ENCODE measurements around the gene ANKRD63.

The ANKRD63 gene

DNA sequence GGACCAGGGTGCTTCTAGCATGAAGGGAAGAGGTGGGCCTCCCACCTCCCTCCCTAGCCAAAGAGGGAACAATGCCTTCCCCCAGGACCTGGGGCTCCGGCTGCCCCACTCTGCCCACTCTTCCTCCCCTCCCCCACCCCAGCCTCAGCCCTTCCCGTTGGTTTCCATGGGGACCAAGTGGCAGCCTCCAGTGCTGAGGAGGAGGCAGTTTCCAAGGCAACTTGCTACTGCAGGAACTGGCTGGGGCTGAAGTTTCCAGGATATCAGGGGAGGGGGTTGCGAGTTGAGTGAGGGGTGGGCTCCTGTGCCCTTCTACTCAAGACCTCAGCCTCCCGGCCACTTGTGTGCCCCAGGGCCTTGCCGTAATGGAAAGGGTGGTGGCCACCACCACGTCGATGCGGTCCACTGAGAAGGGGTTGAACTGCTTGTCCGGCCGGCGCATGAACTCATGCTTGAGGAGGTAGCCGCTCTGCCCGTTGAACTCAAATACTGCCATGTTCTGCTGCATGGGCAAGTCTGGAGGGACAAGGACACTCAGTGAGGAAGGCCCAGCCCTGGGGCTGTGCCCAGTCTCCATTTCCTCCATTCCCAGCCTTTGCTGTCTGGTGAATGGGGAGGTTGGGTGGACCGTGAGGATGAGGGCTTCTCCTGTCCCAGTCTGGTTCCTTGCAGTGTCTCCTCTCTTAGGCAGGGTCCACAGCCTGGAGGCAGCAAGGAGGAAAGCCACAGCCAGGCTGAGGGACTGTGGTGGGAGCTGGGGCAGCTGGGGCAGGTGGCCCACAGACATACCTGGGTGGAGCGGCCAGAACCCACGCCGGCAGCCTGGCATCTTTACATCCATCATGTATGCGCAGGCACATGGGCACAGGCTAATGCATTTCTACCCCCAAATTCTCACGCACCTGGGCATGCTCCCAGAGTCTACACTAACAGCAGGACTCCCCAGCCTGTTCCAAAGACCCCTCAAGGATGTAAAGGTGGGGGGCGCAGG lies 11.3 kb upstream of the ANKRD63 start:
- DNase-seq, result no peak

DNA sequence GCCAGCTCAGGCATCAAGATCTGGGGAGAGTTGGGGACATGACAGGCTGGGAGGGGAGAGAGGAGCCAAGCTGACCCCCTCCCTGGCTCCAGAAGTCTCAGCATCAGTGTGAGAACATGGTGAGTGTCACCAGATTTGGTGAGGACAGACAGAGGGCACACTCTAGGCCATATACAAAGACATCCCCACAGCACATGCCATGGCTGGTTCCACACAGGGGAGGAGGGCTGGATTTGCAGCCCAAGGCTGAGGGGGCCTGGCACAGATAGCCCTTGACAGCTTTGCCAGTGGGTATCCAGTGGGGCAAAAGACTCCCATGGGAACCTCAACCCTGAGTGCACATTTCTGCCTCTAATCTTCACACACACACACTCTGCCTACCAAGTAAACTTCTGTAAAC lies 10.1 kb upstream of the ANKRD63 start:
- DNase-seq, result no peak

DNA sequence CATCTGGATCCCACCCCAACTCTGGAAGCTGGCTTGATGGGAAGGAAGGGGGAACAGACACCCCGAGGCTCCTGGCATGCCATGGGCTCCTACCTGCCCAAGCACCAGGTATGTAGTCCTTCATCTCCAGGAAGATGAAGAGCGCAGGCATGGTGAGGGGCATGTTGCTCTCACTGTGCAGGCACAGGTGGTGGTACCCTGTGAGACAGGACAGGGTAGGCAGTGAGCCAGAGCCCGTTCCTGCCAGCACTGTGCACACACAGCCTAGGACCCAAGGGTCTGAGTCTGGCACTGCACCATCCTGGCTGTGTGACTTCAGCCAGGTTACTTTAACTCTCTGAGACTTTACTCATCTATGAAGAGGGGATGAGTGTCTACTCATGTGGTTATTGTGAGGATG lies 9.4 kb upstream of the ANKRD63 start:
- no peak for DNase-seq

DNA sequence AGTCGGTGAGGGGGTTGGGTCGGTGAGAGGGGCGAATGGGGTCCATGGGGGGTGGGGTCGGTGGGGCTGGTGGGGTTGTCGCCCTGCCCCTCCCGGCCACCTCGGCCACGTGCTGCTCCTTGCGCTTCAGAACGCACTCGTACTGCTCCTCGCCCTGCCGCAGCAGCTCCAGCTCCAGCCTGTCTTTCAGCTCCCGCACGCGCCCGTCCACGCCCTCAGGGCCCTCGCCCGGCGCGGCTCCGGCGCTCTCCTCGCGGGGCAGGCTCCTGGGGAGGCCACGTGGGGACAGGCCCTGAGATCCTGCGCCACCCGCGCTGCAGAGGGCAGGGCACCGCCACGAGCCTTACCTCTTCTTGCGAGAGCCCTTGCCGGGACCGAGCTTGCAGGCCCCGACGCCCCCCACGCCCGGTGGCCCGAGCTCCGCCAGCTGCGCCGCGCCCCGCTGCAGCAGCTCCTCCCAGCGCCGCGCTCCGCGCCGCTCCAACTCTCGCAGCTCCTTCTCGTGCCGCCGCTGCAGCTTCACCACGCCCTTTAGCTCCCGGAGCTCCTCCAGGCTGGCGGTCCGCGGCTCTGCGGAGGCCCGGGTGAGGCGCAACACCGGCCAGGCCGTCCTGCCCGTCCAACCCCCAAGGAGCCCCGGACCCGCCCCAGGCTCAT lies 8.2 kb upstream of the ANKRD63 start:
- no peak for DNase-seq

- no peak for DNase-seq
Observed at GRCh38 chr15:40290545-40290917, 7.7 kb upstream of the ANKRD63 start.

DNA sequence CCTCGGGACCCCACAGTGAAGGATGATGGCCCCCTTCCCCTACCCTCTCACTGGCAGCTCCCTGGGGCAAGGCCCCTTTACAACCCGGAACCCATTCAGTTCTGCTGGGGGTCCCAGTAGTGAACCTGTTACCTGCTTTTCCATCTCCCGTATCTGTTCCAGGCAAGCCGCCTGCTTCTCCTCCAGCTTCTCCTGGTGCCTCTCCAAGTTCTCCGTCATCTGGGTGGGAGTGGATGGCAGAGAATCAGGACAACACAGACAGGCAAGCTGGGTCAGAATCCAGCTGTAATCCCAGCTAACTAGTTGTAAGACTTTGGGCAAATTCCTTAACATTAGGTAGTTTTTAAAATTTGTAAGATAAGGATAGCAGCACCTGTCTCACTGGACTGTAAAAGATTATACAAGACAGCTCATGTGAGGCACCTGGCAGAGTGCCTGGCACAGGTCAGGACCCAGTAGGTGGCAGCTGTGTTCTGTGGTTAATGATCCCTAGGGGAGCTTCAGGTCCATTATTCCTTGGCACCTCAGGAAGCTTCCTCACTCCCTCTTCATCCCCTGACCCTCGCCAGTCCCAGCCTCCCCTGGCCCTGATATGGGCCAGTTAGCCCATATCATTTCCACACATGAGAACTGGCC lies 6.4 kb upstream of the ANKRD63 start:
- DNase-seq, result no peak

- DNase-seq, result no peak
Observed at GRCh38 chr15:40287968-40288367, 5.1 kb upstream of the ANKRD63 start.

DNA sequence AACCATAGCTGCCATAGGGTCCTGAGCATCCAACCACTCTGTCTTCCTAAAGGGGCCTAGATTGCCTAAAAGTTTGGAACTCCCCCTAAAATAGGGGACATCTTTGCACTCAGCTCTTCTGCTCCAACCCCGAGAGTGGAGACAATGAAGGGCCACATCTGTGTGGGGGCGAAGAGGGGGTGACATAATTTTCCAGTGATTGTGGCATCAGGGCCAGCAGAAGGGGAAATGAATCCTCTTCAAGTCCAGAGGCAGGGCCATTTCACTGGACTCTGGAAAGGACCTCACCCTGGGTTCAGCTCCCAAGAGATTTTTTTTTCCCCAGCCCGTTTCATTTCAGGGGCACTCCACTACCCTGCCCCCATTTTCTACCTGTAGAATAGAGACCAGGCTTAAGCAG lies 4.6 kb upstream of the ANKRD63 start:
- DNase-seq, result no peak

DNA sequence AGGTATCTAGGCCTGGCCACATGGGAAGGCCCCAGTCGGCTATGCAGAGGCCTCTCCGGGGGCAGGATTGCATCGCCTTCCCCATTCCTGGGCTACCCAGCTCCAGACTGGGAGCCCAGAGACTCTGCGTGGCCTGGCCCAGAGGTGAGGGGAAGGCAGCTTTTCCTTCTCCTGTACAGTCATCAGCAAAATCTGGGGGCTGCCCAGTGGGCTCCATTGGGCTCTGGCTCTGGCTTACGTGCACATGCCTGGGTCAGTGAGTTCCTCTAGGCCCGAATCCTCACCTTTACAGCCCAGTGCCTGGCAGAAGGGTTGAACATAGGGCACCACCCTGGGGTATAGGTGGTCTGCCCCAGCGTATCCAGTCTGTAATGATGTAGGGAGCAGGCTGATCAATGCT lies 3.9 kb upstream of the ANKRD63 start:
- no peak for DNase-seq

DNA sequence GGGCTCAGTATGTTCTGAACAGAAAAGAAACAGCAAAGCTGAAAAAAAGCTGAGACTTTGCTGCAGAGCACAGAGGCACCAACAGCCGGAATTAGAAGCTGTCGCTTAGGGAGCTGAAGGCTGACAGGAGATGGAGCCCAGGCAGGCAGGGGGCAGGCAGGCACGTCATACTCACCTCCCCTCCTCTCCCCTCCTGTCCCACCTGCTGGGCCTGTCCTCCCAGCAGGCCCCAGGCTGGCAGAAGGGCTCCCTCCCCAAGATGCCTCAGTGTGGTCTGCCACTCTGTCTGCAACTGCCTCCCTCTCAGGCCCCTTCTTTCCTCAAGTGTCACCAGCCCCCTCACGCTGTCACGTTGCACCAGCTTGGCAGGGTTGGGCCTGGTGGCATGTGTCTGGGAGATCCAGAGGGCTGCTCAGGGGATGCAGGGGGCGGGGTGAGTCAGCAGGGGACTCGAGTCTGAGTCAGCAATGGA lies 3.2 kb upstream of the ANKRD63 start:
- no peak for DNase-seq

DNA sequence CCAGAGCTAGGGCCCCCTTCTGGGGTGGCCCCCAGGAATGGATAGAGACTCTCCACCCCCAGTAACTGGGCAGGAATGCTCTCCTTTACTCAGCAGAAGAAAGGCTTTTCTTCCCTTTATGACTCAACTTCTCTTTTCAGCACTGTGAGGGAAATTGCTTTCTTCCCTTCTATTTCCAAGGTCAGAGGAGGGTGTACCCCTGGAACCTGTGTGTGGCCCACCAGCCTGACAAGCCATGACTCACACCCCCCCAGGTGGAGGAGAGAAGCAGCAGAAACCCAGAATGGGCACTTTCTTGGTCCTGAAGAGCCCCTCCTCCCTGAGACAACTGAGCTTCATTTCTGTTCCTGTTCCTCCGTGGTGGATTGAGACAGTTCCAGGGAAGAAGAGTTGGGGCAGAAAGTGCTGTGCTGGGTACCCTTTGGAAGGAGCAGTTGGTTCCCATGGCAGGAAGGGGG lies 2.7 kb upstream of the ANKRD63 start:
- no peak for DNase-seq

DNA sequence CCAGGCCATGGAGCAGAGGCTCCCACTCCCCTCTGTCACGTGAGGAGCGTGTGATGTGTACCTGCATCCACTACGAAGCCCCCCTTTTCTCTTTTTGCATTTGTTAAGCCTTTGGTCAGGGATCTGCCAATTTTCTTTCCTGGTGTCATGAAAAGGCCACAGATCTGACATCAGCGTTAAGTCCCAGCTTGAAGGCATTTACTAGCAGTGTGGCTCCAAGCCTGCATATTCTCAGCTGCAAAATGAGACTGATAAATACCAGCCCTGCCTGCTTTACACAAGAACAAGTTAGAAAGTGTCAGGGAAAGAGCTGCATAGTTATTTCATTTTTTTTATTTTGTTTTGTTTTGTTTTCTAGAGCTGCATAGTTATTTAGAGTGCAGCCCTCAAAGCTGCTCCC lies 2.3 kb upstream of the ANKRD63 start:
- no peak for DNase-seq

DNA sequence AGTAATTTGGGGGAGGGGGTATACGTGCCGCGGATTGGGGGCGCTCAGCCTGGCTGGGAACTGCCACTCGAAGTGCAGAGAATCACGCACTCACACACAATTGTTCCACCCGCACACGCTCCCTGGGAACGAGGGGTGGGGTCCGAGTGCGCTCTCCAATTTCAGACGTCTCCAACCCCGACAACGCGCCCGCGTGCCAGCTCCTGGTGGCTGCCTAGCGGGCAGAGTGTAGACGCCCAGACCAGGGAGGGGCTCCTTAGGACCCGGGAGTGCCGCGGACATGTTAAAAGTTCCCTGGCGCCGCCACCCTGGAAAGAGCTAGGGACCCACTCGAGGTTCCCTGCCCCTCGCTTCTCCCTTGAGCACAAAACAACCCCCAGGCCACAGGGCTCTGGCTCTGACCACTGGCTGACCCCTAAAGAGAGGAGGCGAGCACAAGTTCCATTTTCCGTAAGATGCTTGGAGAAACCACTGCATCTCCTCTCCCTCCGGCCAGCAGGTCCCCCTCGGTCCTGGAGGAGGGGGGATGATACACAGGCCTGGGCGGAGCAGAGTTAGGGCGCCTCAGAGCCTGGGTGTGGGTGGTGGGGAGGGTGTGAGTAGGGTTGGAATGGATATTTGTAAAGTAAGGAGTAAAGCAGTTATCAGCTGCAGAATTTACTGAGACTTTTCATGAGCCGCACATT lies 894 bp upstream of the ANKRD63 start:
- DNase-seq, result no peak

GRCh38 chr15:40282147-40282868 lies 556 bp downstream of the ANKRD63 start:
- peak; percentile 56 for DNase-seq

- DNase-seq, result no peak
Observed at GRCh38 chr15:40281801-40282146, 1.1 kb downstream of the ANKRD63 start.

GRCh38 chr15:40281057-40281800 lies 1.6 kb downstream of the ANKRD63 start:
- no peak for DNase-seq

- DNase-seq, result no peak
Observed at GRCh38 chr15:40280260-40281056, 2.4 kb downstream of the ANKRD63 start.

DNA sequence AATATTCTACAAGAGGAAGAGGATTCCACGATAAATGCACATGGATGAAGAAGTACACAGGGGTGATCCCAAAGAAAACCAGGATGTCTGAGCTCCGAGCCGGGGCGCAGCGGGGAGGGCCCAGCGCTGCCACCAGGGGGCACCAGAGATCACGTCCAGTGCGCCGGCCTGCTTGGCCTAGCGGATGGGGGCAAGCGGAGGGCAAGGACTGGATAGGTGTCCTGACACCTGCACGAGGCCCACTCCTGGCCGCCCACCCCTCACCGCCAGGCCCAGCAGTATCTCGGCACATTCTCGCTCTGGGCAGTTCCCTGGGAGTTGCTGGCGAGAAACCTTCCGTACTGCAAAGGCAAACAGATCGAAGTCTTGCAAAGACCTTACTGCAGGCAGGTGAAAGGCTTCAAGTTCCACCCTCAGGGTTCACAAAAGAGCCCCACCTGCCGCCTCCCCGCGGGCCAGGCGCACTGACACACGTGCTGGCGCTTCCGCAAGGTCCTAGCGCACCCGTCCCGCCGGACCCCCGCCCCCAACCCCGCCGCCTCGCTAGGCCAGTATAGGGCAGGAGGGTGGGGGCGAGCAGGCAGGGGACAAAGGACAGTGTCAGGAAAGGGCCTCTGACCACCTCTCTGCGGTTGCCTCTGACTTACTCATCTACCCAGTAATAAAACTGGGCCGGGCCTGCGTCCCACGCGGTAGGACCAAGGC lies 3.3 kb downstream of the ANKRD63 start:
- peak; percentile 77 for DNase-seq

DNA sequence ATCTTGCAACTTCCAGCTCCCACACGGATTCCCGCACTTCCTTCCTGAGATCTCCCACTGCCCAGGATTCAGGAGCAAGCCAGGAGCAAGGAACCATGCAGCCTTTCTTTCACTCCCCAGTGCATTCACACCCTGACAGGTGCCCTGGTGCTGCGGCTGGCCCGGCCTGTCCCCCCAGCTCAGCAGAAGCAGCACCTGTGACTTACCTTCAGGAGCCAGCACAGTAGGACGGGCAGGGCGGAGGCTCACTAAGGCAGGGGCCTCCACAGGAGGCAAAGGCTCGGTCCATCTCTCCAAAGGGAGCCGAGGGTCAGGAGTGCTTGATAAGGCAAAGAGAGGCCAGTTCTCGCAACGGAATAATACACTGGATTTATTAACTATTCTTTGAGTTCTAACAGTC lies 4.8 kb downstream of the ANKRD63 start:
- DNase-seq, result no peak

- DNase-seq, result no peak
Observed at GRCh38 chr15:40277471-40277870, 5.4 kb downstream of the ANKRD63 start.

Data from activated CD4-positive, alpha-beta T cell treated with anti-CD3 and anti-CD28 coated beads for 48 hours (primary cell).